Adrenal gland (tissue), 19 donors: ENCODE measurements around the gene NEIL3. TPM values are rescaled to one million over a fixed set of nuclear protein-coding genes. Genes with fewer than 3 reads are reported as not detected.
A peak's percentile ranks its signal among the peaks of the same experiment; 100 is the strongest.

ENCODE experiments used
- DNase-seq, 7 donors: peaks; one replicate each; pipeline ENCODE4 v3.0.0-alpha.2; 2019 to 2020
- H3K27ac ChIP-seq, 5 donors: fragments of 200-600 bp; sonication (generic) in 4 of 5; 1 replicate in 3 of 5; 2 replicates in 2 of 5; pipeline versions ENCODE4 v1.5.1 to v1.8.0; 2016 to 2020; ENCODE audit warnings: mild to moderate bottlenecking in 1 of 5
- H3K27me3 ChIP-seq: fragments of 200-600 bp; 2 replicates; pipeline ENCODE4 v1.8.0; 2021
- H3K36me3 ChIP-seq, 2 donors: fragments of 200-600 bp; replicated peaks in 1 of 2; 1 replicate in 1 of 2; 2 replicates in 1 of 2; pipeline versions ENCODE4 v1.5.1 to v1.8.0; 2018 to 2022
- H3K4me1 ChIP-seq, 2 donors: fragments of 200-600 bp; replicated peaks in 1 of 2; 1 replicate in 1 of 2; 2 replicates in 1 of 2; pipeline versions ENCODE4 v1.5.1 to v1.8.0; 2018 to 2021
- H3K4me3 ChIP-seq, 4 donors: fragments of 200-600 bp; sonication (generic) in 3 of 4; one replicate each; pipeline ENCODE4 v1.5.1; 2016 to 2018
- H3K9me3 ChIP-seq, 3 donors: fragments of 200-600 bp; sonication (generic) in 1 of 3; replicated peaks in 1 of 3; 1 replicate in 2 of 3; 2 replicates in 1 of 3; pipeline versions ENCODE4 v1.5.1 to v1.8.0; 2016 to 2021
- CTCF ChIP-seq, 6 experiments: fragments of 450-650 bp in 4 of 6; fragments of 200-600 bp in 2 of 6; sonication (generic) in 1 of 6; IDR thresholded peaks; 1 replicate in 5 of 6; 2 replicates in 1 of 6; pipeline versions ENCODE4 v1.5.1 to v1.8.0; 2016 to 2021; ENCODE audit warnings: antibody characterized with exemption in 6 of 6, mild to moderate bottlenecking in 2 of 6, moderate library complexity in 1 of 6
- POLR2A ChIP-seq, 2 donors: fragments of 450-650 bp; IDR thresholded peaks; one replicate each; pipeline ENCODE4 v1.6.1; 2017; ENCODE audit warnings: antibody characterized with exemption in 2 of 2, mild to moderate bottlenecking in 2 of 2, moderate library complexity in 1 of 2
- WGBS, 4 donors: extraction: QIAGEN DNeasy Blood & Tissue Kit in 2 of 4; methylation state at CpG; one replicate each; pipeline versions ENCODE4 v1.1.5 to v1.1.7; 2013 to 2017; 5-methylcytosine and 5-hydroxymethylcytosine counted together
- intact Hi-C, 2 donors: fragments of 100-400 bp; cut with DNase I; formaldehyde crosslinking; loops; one replicate each; pipeline versions ENCODE4 v1.14.1 to v1.15.0; 2022 to 2023
- long read RNA-seq, 10 donors: library from polyadenylated mRNA in 3 of 10; unstranded in 2 of 10; stranded (forward) in 1 of 10; transcript quantifications; one replicate each; pipeline ENCODE4 v2.0.0 and lab custom pipeline, GENCODE V29; 2021 to 2026
- polyA plus RNA-seq, 3 donors: library from polyadenylated mRNA; stranded (reverse); fragments of 200-250 nt in 2 of 3; fragments of 350-450 nt in 1 of 3; fragmentation: Illumina TruSeq in 1 of 3; extraction: RNeasy Lipid Tissue Mini Kit (QIAGEN cat#74804) in 1 of 3; gene quantifications; one replicate each; pipeline ENCODE4 v1.2.3, GENCODE V29; 2013 to 2014
- total RNA-seq, 9 donors: library from RNA; depleted of rRNA in 4 of 9; stranded (reverse); fragments of >200 nt in 4 of 9; fragments of 120-200 nt in 1 of 9; fragmentation: NEBNext Ultra II Directional in 1 of 9; extraction: Animal tissue kit (Norgen Biotek cat#: 25700) in 1 of 9; gene quantifications; one replicate each; pipeline versions ENCODE4 v1.1.0 to v1.2.4, GENCODE V29; 2013 to 2023
- donor health status: healthy with polysubstance abuse.
- donor health status: Bipolar disorder and iron deficiency.
- donor health status: DM: yes; HTN: yes; CAD: no.
- donor health status: DM: no; HTN: no; CAD: no.
- donor health status: DM: no; HTN: no; CAD: no.
- donor health status: DM: yes; HTN: yes; CAD: no.

Gene NEIL3
- 1 to 10 TPM in 1 of 9 donors, under 1 TPM in 5, not detected in 3; 0.18 to 3.3 (median 0.28) TPM for total RNA-seq
- polyA plus RNA-seq = under 1 TPM in 2 of 3 donors, not detected in 1; 0.03 to 0.22 TPM
- long read RNA-seq, donor 1 = 0 reads
- long read RNA-seq, donor 2 = 0 reads
- long read RNA-seq, donor 3 = 0 reads
- long read RNA-seq, donor 4 = 0 reads
- long read RNA-seq, donor 5, partial matches to known transcripts = 1 of 1 reads
- long read RNA-seq, donor 5, other reads (novel, unspliced or antisense) = 0 of 1 reads
- long read RNA-seq, donor 6 = 0 reads
- long read RNA-seq, donor 7 = 0 reads
- long read RNA-seq, donor 8 = 0 reads
- long read RNA-seq, donor 9 = 0 reads
- long read RNA-seq, donor 10 = 0 reads

DNA sequence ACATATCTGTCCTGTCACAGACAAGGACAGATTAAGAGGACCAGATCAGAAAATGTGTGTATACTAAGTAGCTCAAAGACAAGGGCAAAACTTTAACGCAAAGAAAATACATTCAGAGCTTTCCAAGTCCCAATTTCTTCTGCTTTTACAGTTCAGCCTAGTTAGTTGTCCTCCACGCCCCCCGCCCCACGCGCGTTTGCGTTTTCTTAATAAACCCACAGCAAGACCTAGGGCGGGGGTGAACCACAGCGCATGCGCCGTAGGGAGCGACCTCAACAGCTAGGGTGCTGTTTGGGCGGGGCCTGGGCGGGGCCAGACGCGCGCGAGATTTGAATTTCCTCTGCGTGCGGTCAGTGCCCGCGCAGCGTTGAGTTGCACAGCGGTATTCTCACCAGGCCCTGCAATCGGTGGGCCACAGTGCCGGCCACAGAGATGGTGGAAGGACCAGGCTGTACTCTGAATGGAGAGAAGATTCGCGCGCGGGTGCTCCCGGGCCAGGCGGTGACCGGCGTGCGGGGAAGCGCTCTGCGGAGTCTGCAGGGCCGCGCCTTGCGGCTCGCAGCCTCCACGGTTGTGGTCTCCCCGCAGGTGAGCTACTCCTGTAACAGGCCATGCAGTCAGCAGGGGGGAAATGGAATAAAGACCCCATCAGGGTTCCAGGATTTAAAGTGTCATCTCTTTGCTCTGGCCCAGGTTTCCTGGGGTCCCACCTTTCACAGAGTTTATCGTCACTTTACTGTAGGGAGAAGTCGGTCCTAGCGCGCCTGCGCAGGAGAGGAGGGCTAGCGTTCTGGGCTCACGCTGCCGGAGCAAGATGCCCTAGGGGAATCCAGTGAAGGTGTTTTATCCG is at the start of gene NEIL3:
TSS of gene NEIL3 (plus strand) at position 353 of the 850 bp plus-strand sequence. CDS start at position 433, 80 bp downstream.
- H3K27me3 ChIP-seq = no peaks in the 10 kb centered on the region
- TF ChIP-seq POLR2A (IDR thresholded peaks at IDR 0.05) (no peak), CTCF (IDR thresholded peaks at IDR 0.05) (no peak)
- no peaks in the 10 kb centered on the region for H3K9me3 ChIP-seq
- DNase-seq = peak; percentile 78 to 93 (median 89)
- H3K27ac ChIP-seq = no peak within 1 kb of the TSS
- H3K36me3 ChIP-seq = no peaks in the 10 kb centered on the region
- H3K4me3 ChIP-seq = peak within 1 kb of the TSS in 2 of 4 donors; percentile 43 to 58
- 1% methylated on average over 21 to 52 of the region's 52 CpGs for WGBS, 4 donors
- intact Hi-C loops = no loop called here
- peaks cover 0 to 16% of the 10 kb centered on the region in 2 donors for H3K4me1 ChIP-seq

GRCh38 chr4:177263818-177264217 is 45.9 kb upstream of the NEIL3 start:
- intact Hi-C loops = no loop called here
- DNase-seq = no peak

DNA sequence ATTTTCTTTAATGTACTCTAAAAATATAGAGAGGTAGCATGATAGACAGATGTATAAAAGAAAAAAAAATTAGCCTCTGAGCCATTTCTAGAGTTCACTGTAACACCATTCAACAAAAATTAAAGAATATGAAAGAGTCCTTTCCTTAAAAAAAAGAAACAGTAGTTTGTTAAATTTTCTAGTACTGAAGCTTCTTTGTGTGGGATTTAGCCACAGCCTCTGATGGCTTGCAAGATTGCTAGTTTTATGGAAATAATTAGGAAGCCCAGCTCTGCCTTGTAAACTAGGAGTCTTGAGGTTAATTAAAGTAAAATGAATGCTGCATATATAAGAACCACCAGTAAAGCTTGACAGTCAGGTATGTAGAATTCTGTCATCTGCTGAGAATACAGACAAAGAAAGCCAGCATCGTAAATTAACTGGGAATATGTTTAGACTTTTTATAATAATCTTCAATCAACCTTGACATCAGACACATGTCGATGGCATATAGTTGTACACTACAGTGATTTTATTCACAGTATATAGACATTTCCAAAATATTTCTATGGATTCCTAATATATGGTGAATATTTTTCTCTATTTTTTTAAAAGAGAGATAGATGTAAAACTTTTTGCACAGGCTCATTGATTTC is 44.8 kb upstream of the NEIL3 start:
- Histone ChIP-seq H3K4me3 (no peak overlapping the region), H3K27ac (no peak overlapping the region), H3K27me3 (no peaks in the 10 kb centered on the region), H3K9me3 (no peaks in the 10 kb centered on the region), H3K36me3 (no peaks in the 10 kb centered on the region), H3K4me1 (no peaks in the 10 kb centered on the region)
- intact Hi-C loops = no loop called here
- 39 to 46% (median 44%) methylated on average over 2 of the region's 2 CpGs for WGBS, 4 donors
- TF ChIP-seq POLR2A (IDR thresholded peaks at IDR 0.05) (no peak), CTCF (IDR thresholded peaks at IDR 0.05) (no peak)
- no peak for DNase-seq

More at GRCh38 chr4:177263818-177264217, 45.9 kb upstream of the NEIL3 start:
- H3K4me1 ChIP-seq = no peaks in the 10 kb centered on the region
- H3K27ac ChIP-seq = no peak overlapping the region
- H3K27me3 ChIP-seq = no peaks in the 10 kb centered on the region
- H3K9me3 ChIP-seq = no peaks in the 10 kb centered on the region
- H3K36me3 ChIP-seq = no peaks in the 10 kb centered on the region
- 85 to 97% (median 88%) methylated on average over 6 to 7 of the region's 7 CpGs for WGBS, 4 donors
- TF ChIP-seq CTCF (IDR thresholded peaks at IDR 0.05) (no peak), POLR2A (IDR thresholded peaks at IDR 0.05) (no peak)
- H3K4me3 ChIP-seq = no peak overlapping the region

GRCh38 chr4:177265729-177266128 is 43.9 kb upstream of the NEIL3 start:
- TF ChIP-seq CTCF (IDR thresholded peaks at IDR 0.05) (no peak), POLR2A (IDR thresholded peaks at IDR 0.05) (no peak)

More at GRCh38 chr4:177265729-177266128, 43.9 kb upstream of the NEIL3 start:
- no peaks in the 10 kb centered on the region for H3K27me3 ChIP-seq
- no peaks in the 10 kb centered on the region for H3K36me3 ChIP-seq
- DNase-seq = no peak
- H3K4me3 ChIP-seq = no peak overlapping the region
- intact Hi-C loops = no loop called here
- no peak overlapping the region for H3K27ac ChIP-seq
- 77 to 85% (median 83%) methylated on average over 3 of the region's 3 CpGs for WGBS, 4 donors
- no peaks in the 10 kb centered on the region for H3K9me3 ChIP-seq
- H3K4me1 ChIP-seq = no peaks in the 10 kb centered on the region
